SU-DHL-6 (cell line): ENCODE results near the gene FBXO36.

Experiments
- H2AFZ ChIP-seq: fragments of 200-600 bp; sonication (generic); 2 replicates; pipeline ENCODE4 v1.6.1; 2014; ENCODE audit warnings: low read depth, mild to moderate bottlenecking, moderate library complexity, mixed read lengths, antibody characterized with exemption, low read length; ENCODE audit not compliant: severe bottlenecking
- H3F3A ChIP-seq: fragments of 200-600 bp; shearing (Covaris generic); 2 replicates; pipeline ENCODE4 v1.6.0; 2016; ENCODE audit warnings: antibody characterized with exemption, mild to moderate bottlenecking; ENCODE audit not compliant: insufficient read depth
- H3K27ac ChIP-seq: fragments of 200-600 bp; sonication (generic); 2 replicates; pipeline ENCODE4 v1.5.1; 2016; ENCODE audit warnings: low read depth, mild to moderate bottlenecking, low read length, moderate library complexity, mixed read lengths
- H3K27me3 ChIP-seq: fragments of 200-600 bp; sonication (generic), shearing (Covaris generic); 2 replicates; pipeline ENCODE4 v1.6.0; 2014; ENCODE audit warnings: mild to moderate bottlenecking, low read length
- H3K36me3 ChIP-seq: fragments of 200-600 bp; sonication (generic); 2 replicates; pipeline ENCODE4 v1.6.1; 2014; ENCODE audit warnings: mild to moderate bottlenecking, low read length, mixed read lengths
- H3K4me2 ChIP-seq: fragments of 300-600, 200-600 bp; shearing (Covaris generic), sonication (generic); 2 replicates; pipeline ENCODE4 v1.6.0; 2014; ENCODE audit warnings: low read length, low read depth, mild to moderate bottlenecking; ENCODE audit not compliant: poor library complexity, severe bottlenecking
- H3K4me3 ChIP-seq: fragments of 200-600 bp; sonication (generic); 2 replicates; pipeline ENCODE4 v1.5.1; 2014; ENCODE audit warnings: antibody characterized with exemption, low read length, mild to moderate bottlenecking, mixed read lengths; ENCODE audit not compliant: insufficient read depth, poor library complexity, severe bottlenecking
- H3K79me2 ChIP-seq: fragments of 200-600 bp; sonication (generic); 2 replicates; pipeline ENCODE4 v1.6.1; 2014; ENCODE audit warnings: mild to moderate bottlenecking, low read length, moderate library complexity; ENCODE audit not compliant: insufficient read depth
- H3K9ac ChIP-seq: fragments of 200-600 bp; sonication (generic); 2 replicates; pipeline ENCODE4 v1.7.0; 2014; ENCODE audit warnings: mild to moderate bottlenecking, low read length
- H3K9me2 ChIP-seq: fragments of 200-600 bp; sonication (generic); replicated peaks from 2 replicates; pipeline ENCODE4 v1.6.1; 2014; ENCODE audit warnings: low read length; ENCODE audit not compliant: insufficient read depth
- H3K9me3 ChIP-seq: fragments of 200-600 bp; sonication (generic); 2 replicates; pipeline ENCODE4 v1.6.1; 2014; ENCODE audit warnings: low read length, mixed read lengths; ENCODE audit not compliant: insufficient read depth
- H4K20me1 ChIP-seq: fragments of 200-600 bp; sonication (generic); 2 replicates; pipeline ENCODE4 v1.6.1; 2014; ENCODE audit warnings: low read depth, mild to moderate bottlenecking, antibody characterized with exemption, low read length, moderate library complexity, mixed read lengths
- EZH2phosphoT487 ChIP-seq: fragments of 200-600 bp; sonication (generic), shearing (Covaris generic); conservative IDR thresholded peaks from 2 replicates; pipeline ENCODE4 v1.6.1; 2018; ENCODE audit warnings: mild to moderate bottlenecking, antibody characterized with exemption, low read length, moderate library complexity, mixed read lengths
- TF ChIP-seq, protein P1 (sequence below): fragments of 200-600 bp; sonication (generic); IDR thresholded peaks from one replicate; pipeline ENCODE4 v1.5.1; 2017; ENCODE audit warnings: antibody characterized with exemption, mild to moderate bottlenecking, low read length, moderate library complexity; ENCODE audit not compliant: insufficient read depth, poor library complexity, severe bottlenecking

Gene FBXO36

DNA sequence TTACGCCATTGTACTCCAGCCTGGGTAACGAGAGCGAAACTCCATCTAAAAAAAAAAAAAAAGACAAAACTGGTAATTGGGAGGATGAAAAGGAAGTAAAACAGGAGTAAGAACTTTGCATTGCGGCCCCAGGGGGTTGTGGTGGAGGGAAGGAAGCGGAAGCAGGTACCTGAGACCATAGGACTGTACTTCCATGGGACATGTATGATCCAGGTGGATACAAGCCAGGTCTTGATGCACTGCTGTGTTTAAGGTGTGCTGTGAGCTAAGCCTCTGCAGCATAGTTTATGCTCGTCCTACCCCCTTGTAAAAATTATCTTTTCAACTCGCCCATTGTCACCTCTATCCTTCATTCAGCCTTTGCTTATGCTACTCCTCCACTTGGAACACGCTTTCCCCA lies 23.7 kb downstream of the FBXO36 start:
- no peak overlapping the region for H3K9ac ChIP-seq

DNA sequence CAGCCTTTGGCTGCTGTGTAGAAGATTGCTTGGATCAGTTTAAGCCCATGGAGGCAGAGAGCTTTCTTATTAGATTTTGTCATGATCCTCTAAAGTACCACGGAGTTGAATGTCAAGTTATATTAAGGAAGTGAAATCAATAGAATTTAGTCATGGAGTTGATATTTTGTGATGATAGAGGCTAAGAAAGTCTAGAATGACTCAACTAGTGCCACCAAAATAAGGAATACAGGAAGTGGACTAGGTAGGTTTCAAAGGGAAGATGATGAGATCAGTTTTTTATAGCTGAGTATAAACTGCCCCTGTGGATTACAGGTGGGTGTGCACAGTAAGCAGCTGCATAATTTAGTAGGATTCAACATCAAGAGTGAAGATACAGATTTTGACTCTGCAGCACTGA lies 25.2 kb downstream of the FBXO36 start:
- Histone ChIP-seq H3F3A (no peaks in the 10 kb centered on the region), H3K27me3 (no peaks in the 10 kb centered on the region), H3K4me3 (no peak overlapping the region), H3K9ac (no peak overlapping the region), H3K36me3 (no peaks in the 10 kb centered on the region), H3K9me3 (no peaks in the 10 kb centered on the region), H3K79me2 (no peaks in the 10 kb centered on the region), H3K9me2 (no peaks in the 10 kb centered on the region), H4K20me1 (no peaks in the 10 kb centered on the region), H3K4me2 (no peak overlapping the region), H2AFZ (no peak overlapping the region), H3K27ac (no peak overlapping the region)
- TF ChIP-seq, protein P1, sequence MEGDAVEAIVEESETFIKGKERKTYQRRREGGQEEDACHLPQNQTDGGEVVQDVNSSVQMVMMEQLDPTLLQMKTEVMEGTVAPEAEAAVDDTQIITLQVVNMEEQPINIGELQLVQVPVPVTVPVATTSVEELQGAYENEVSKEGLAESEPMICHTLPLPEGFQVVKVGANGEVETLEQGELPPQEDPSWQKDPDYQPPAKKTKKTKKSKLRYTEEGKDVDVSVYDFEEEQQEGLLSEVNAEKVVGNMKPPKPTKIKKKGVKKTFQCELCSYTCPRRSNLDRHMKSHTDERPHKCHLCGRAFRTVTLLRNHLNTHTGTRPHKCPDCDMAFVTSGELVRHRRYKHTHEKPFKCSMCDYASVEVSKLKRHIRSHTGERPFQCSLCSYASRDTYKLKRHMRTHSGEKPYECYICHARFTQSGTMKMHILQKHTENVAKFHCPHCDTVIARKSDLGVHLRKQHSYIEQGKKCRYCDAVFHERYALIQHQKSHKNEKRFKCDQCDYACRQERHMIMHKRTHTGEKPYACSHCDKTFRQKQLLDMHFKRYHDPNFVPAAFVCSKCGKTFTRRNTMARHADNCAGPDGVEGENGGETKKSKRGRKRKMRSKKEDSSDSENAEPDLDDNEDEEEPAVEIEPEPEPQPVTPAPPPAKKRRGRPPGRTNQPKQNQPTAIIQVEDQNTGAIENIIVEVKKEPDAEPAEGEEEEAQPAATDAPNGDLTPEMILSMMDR = no peak
- TF ChIP-seq EZH2phosphoT487 = no peak

More for the DNA sequence above, 23.7 kb downstream of the FBXO36 start:
- H3F3A ChIP-seq = no peaks in the 10 kb centered on the region
- H3K4me3 ChIP-seq = no peak overlapping the region
- H3K36me3 ChIP-seq = no peaks in the 10 kb centered on the region
- H3K79me2 ChIP-seq = no peaks in the 10 kb centered on the region
- no peaks in the 10 kb centered on the region for H3K9me3 ChIP-seq
- H3K27ac ChIP-seq = no peak overlapping the region
- H4K20me1 ChIP-seq = no peaks in the 10 kb centered on the region
- no peak overlapping the region for H3K4me2 ChIP-seq
- H3K9me2 ChIP-seq = no peaks in the 10 kb centered on the region
- H2AFZ ChIP-seq = no peak overlapping the region
- no peak for TF ChIP-seq EZH2phosphoT487
- TF ChIP-seq, protein P1 = no peak
- H3K27me3 ChIP-seq = no peaks in the 10 kb centered on the region

DNA sequence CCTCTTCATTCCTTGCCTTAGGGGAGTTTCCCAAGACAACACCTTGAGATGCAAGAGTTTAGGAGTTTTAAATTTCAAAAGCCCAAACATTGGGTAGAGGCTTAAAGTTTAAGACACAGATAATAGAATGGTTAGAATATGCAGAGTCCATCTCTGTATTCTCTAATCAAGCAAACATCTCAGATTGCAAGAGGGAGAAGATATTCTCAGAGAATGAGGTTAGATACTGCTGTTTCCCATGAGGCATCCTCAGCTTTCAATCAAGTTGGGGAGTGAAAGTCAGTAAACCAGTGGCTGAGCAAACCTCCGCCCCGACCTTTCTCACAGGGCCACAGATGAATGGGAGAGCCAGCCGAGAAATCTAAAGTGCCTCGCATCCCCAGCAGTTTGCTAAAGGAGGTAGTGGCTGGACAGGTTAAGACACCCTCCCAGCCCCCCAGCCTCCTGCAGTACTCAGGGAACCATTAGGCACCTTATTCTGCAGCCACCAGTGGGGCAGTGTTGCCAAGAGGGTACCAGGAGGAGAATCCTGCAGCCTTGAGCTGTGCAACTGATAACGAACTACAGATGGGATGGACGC lies 30.0 kb downstream of the FBXO36 start:
- TF ChIP-seq, protein P1 = no peak
- no peak for TF ChIP-seq EZH2phosphoT487
- Histone ChIP-seq H3K27ac (no peak overlapping the region), H3K27me3 (no peaks in the 10 kb centered on the region), H3K4me3 (no peak overlapping the region), H4K20me1 (no peaks in the 10 kb centered on the region), H3K9ac (no peak overlapping the region), H3K9me2 (no peaks in the 10 kb centered on the region), H2AFZ (no peak overlapping the region), H3F3A (no peaks in the 10 kb centered on the region), H3K79me2 (no peaks in the 10 kb centered on the region), H3K4me2 (no peak overlapping the region), H3K9me3 (no peaks in the 10 kb centered on the region), H3K36me3 (no peaks in the 10 kb centered on the region)
